Fibroblast of villous mesenchyme (primary cell): ENCODE measurements around the gene EPX. TPM values are rescaled to one million over a fixed set of nuclear protein-coding genes. Genes with fewer than 3 reads are reported as not detected.

ENCODE experiments used
- DNase-seq: peaks from one replicate; pipeline ENCODE4 v3.0.0-alpha.2; 2010; ENCODE audit warnings: low read depth
- H3K4me3 ChIP-seq: 2 replicates; pipeline ENCODE4 v1.5.1; 2011; ENCODE audit warnings: low read depth, mild to moderate bottlenecking, low read length
- total RNA-seq: library from RNA; depleted of rRNA; stranded (reverse); fragments of >200 nt; gene quantifications from 2 replicates; pipeline ENCODE4 v1.2.3, GENCODE V29; 2012
- TF ChIP-seq, protein P1 (sequence below): IDR thresholded peaks from 2 replicates; pipeline ENCODE4 v1.5.1; 2012; ENCODE audit warnings: low read depth, mild to moderate bottlenecking, low read length; ENCODE audit not compliant: insufficient read depth

Gene EPX
- total RNA-seq, 1 donor, result not detected

DNA sequence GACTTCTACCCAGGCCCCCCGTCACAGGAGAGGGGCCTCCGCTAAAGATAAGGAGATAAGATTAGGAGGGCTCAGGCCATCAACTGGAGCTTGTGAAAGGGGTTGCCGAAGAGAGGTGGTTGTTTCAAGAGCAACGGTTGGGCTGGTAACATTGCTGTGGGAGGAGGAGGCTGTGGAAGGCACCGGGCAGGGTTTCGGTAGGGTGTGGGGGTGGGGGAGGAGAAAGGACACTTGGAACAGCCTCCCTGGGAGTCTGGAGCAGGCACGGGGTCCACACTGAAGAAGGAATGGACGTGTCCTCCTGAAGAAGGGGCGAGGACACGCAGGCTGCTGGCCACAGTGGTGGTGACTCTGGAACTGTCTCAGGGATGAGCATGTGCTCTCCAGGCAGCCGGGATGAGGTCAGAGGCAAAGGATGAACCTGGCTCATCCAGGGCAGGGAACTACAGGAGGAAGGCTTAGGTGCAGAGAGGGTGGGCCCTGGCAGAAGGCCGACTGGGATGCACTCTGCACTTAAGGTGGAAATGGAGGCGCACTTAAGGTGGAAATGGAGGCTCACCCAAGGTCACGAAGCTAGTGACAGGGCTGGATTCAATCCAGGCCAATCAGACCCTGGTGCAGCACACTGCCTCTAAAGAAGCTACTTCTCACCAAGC is 1.2 kb upstream of the EPX start:
- DNase-seq, result no peak
- TF ChIP-seq, protein P1, sequence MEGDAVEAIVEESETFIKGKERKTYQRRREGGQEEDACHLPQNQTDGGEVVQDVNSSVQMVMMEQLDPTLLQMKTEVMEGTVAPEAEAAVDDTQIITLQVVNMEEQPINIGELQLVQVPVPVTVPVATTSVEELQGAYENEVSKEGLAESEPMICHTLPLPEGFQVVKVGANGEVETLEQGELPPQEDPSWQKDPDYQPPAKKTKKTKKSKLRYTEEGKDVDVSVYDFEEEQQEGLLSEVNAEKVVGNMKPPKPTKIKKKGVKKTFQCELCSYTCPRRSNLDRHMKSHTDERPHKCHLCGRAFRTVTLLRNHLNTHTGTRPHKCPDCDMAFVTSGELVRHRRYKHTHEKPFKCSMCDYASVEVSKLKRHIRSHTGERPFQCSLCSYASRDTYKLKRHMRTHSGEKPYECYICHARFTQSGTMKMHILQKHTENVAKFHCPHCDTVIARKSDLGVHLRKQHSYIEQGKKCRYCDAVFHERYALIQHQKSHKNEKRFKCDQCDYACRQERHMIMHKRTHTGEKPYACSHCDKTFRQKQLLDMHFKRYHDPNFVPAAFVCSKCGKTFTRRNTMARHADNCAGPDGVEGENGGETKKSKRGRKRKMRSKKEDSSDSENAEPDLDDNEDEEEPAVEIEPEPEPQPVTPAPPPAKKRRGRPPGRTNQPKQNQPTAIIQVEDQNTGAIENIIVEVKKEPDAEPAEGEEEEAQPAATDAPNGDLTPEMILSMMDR, result no peak
- no peak overlapping the region for H3K4me3 ChIP-seq

DNA sequence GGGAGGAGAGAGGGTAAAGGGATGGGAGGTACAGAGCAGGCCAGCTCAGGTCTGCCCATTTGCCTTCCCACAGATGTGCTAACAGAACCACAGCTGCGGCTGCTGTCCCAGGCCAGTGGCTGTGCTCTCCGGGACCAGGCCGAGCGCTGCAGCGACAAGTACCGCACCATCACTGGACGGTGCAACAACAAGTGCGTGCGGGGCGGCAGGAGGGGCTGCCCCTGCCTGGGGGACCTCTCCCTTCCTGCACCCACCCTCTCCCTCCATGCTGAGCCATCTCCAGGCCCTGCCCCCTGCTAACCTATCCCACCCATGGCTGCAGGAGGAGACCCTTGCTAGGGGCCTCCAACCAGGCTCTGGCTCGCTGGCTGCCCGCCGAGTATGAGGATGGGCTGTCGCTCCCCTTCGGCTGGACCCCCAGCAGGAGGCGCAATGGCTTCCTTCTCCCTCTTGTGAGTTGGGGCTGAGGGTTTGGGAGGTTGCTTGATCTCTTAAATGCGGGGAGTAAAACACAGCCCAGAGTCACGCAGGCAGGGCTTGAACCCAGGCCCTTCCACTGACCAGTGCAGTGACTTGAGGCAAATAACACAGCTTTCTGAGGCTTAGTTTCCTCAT is 1.2 kb downstream of the EPX start:
- H3K4me3 ChIP-seq, result no peak overlapping the region
- TF ChIP-seq, protein P1, result no peak
- no peak for DNase-seq

DNA sequence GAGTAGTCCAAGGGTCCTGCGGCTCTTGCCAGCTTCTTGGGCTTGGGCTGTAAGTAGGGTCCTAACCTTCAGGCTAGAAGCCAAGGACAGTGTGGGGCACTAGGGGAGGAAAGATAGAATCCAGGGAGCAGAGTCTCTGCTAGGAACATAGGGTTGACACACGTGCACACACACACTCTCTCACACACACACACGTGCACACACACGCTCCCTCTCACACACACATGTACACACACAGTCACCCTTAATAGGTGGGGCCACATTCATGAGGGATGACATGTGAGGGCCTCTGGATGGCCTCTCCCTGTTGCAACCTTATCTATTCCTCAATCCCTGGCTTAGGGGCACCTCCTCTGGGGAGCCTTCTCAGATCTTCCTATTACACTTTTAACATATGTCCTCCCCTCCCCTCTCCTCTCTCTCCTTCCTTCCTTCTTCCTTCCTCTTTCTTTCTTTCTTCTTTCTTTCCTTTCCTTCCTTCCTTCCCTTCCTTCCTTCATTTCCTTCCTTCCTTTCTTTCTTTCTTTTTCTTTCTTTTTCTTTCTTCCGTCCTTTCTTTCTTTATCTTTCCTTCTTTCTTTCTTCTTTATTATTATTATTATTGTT is 3.1 kb downstream of the EPX start:
- H3K4me3 ChIP-seq, result no peak overlapping the region
- DNase-seq, result no peak
- TF ChIP-seq, protein P1, result no peak

DNA sequence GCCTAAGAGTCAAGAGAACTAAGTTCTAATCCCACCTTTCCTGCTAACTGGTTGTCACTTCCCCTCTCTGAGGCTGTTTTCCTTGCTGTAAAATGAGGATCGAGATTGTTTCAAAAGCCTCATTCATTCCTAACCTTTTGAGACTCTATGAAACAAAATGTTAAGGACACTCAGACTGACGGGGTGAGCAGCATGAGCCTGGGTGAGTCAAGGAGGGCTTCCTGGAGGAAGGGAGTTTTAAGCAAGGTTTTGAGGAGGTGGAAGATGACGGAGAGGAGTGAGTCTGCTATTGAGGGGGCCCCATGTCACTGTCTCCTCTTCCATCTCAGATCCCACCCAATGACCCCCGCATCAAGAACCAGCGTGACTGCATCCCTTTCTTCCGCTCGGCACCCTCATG is 4.1 kb downstream of the EPX start:
- no peak overlapping the region for H3K4me3 ChIP-seq
- no peak for DNase-seq
- TF ChIP-seq, protein P1, result no peak

DNA sequence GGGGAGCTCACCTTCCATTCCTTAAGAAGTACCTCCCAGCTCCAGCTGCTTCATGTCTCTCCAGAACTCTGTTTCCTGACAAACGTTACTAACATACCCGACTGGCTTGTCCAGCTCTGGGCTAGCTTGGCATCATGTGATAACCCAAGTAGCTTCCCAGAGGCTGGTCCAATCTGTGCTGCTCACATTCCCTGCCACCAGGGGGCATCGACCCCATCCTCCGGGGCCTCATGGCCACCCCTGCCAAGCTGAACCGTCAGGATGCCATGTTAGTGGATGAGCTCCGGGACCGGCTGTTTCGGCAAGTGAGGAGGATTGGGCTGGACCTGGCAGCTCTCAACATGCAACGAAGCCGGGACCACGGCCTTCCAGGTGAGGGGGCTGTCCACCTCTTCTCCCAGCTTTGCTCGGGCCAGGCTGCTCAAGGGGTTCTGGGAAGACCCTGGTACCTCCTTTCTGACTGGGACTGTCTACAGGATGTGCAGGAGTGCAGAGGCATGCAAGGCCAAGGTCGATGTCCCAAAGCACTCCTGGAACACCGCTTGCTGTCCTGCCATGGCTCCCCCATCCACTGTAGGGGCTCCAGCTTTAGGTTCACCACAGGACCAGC is 7.6 kb downstream of the EPX start:
- H3K4me3 ChIP-seq, result no peak overlapping the region
- DNase-seq, result peak; percentile 35
- TF ChIP-seq, protein P1, result peak; percentile 62

DNA sequence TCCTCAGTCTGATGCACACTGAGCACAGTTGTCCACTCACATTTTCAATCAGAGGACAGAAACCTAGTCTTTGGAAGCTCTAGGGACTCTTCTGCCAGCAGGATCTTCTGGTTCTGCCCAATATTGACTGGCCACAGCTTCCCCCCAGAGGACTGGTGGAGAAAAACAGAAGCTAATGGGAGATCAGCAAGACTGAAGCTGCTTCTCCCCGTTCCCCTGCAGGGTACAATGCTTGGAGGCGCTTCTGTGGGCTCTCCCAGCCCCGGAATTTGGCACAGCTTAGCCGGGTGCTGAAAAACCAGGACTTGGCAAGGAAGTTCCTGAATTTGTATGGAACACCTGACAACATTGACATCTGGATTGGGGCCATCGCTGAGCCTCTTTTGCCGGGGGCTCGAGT is 10.3 kb downstream of the EPX start:
- TF ChIP-seq, protein P1, result no peak
- H3K4me3 ChIP-seq, result no peak overlapping the region

More for the DNA sequence above, 10.3 kb downstream of the EPX start:
- DNase-seq, result no peak
